ENCODE data around the gene NSUN4.

- no peak for TF ChIP-seq CTCF (IDR thresholded peaks at IDR 0.05)
- no peak for TF ChIP-seq POLR2A (IDR thresholded peaks at IDR 0.05)
- no peak for TF ChIP-seq POLR2AphosphoS5 (IDR thresholded peaks at IDR 0.05)
Observed at GRCh38 chr1:46334030-46334384, 6.6 kb upstream of the NSUN4 start.
